Measurements from ENCODE around the gene ZNF654. TPM values are rescaled to one million over a fixed set of nuclear protein-coding genes. Genes with fewer than 3 reads are reported as not detected.
A peak's percentile ranks its signal among the peaks of the same experiment; 100 is the strongest.
"Not testable (repeated sequence)": the region's sequence is repeated elsewhere in the genome, so short reads cannot be mapped to it uniquely, and the experiment has no call there.

The ZNF654 gene
- 20.0 and 21.9 TPM in 2 replicates for total RNA-seq (2014; rRNA removed; shearing (Covaris generic))
- polyA plus RNA-seq (2015; cell fraction: cytosol; rRNA removed): 8.8 and 11.4 TPM in 2 replicates
- 15.5 and 17.7 TPM in 2 replicates for polyA plus RNA-seq (2015; cell fraction: nucleus; rRNA removed)

DNA sequence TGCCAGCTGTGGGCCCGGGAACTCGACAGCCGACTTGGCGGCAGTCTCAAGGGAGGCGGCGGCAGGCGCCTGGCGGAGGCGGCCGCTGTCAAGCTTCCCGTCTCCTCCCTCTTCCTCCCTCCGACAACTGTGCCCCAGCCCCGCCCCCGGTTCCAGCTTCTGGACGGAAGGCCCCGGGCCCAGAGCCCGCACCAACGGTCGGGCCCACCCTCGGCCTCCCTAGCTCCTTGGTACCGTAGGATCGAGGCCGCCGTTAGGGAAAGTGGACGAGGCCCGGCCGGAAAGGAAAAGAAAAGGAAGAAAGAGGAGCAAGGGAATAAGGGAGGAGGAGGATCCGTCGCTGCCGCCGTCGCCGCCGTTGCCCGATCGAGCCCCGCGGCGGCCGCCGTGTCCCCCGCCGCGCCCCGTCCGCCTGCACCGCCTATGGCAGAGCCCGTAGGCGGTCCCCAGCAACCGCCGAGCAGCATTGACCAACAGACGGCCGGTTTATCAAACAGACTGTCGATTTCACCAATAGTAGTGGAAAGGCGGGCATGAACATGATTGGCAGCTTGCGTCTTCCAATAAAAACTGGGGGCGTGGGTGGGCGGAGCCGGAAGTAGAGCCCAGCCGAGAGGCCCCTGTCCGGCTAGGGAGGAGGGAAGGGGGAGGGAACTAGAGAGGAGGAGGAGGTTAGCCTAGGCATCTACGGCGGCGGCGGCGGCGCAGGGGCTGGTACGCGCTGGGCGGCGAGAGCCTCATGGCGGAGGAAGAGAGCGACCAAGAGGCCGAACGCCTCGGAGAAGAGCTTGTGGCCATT, at the start of gene ZNF654, which contains the start of gene CGGBP1:
Gene ZNF654 (plus strand): TSS at position 675 of the 799 bp plus-strand sequence. CDS start 65 bp downstream, at position 740.
Gene CGGBP1 (minus strand): TSS at position 425 of the 799 bp plus-strand sequence. CDS start 3,029 bp downstream, outside the sequence.
- in situ Hi-C loops (cut with HindIII; ENCODE audit: low pct_unique_long_range_greater_than_20kb, low sequenced_read_pairs): no loop called here
- peak; percentile 99 for DNase-seq (ENCODE audit: low read depth, low spot score)

DNA sequence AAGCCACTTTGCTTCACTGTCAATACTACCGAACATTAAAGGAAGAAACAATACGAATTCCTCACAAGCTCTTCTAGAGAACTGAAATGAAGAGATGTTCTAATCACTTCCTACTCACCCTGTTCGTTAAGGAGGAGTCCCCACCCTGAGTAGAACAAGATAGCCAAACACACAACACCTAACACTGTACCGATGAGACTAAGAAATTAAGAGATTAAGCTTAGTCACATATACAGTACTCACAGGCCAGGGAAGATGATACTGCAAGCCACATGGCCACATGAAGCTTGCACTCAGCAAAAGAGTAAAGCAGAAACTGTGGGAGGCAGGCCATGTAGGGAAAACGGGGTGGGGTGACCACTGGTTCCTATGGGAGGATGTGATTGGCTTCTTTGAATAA, 48.2 kb upstream of the ZNF654 start:
- no peak for DNase-seq (ENCODE audit: low read depth, low spot score)
- in situ Hi-C loops (cut with HindIII; ENCODE audit: low pct_unique_long_range_greater_than_20kb, low sequenced_read_pairs): no loop called here

DNA sequence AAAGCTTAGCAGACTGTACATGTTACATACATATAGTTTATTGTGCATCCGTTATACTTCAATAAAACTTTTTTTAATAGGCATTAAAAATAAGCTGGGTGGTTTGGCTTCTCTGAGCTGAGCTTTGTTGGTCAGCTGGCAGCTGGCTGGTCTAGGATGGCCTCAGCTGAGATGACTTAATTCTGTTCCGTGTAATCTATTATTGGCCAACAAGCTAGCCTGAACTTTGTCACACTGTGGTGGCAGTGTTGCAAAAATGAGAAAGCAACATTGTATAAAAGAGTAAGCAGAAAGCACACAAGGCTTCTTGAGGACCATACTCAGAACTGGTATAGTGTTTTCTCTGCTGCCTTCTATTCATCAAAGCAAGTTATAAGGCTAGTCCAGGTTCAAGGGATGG, 45.5 kb upstream of the ZNF654 start:
- in situ Hi-C loops (cut with HindIII; ENCODE audit: low pct_unique_long_range_greater_than_20kb, low sequenced_read_pairs): no loop called here
- no peak for DNase-seq (ENCODE audit: low read depth, low spot score)

DNA sequence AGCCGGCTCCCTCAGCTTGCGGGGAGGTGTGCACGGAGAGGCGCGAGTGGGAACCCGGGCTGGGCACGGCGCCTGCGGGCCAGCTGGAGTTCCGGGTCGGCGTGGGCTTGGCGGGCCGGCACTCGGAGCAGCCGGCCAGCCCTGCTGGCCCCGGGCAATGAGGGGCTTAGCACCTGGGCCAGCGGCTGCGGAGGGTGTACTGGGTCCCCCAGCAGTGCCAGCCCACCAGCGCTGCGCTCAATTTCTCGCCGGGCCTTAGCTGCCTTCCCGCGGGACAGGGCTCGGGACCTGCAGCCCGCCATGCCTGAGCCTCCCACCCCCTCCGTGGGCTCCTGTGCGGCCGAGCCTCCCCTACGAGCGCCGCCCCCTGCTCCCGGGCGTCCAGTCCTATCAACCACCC, 43.4 kb upstream of the ZNF654 start:
- in situ Hi-C loops (cut with HindIII; ENCODE audit: low pct_unique_long_range_greater_than_20kb, low sequenced_read_pairs); DNase-seq (ENCODE audit: low read depth, low spot score): not testable (repeated sequence)

DNA sequence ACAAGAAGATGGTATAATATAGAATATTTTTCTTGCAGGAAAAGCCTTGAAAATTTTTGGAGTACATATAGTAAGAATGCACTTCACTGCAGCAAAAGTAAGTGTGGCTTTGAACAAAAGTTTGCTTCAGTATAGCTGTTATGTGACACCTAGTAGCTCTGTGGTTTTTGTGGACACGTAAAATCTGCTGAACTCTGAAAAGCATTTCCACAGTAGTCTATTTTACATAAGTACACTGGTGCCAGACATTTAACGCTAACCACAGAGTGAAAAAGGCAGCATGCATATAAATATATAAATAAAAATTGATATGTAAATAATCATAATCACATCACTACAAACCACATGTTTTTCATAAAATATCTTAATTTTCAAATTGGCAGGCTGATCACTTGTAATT, 40.0 kb upstream of the ZNF654 start:
- no peak for DNase-seq (ENCODE audit: low read depth, low spot score)
- in situ Hi-C loops (cut with HindIII; ENCODE audit: low pct_unique_long_range_greater_than_20kb, low sequenced_read_pairs): no loop called here

DNA sequence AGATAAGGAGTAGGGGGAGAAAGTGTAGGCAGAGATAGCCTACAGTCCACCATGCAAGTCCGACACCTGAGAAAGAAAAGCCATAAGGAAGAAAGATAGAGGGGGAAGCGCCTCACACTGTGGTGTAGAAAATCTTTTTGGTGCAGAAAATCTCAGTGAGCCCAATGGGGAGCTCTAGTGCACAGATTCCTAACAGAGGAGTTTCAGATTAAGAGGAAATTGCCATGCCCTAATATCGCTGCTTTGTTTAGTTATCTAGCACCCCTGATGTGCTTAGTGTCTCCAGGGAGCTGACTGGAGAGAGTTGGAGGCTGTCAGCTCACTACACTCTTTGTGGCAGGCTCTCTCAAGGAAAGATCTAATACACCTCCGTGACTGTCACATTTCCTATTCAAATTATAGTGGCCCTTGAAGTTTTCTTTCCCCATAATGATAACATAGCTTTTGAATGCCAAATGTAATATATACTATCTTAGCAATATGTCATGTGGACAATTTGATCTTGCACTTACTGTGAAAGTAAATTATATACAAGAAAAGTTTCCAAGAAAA, 34.0 kb upstream of the ZNF654 start:
- in situ Hi-C loops (cut with HindIII; ENCODE audit: low pct_unique_long_range_greater_than_20kb, low sequenced_read_pairs): no loop called here

DNA sequence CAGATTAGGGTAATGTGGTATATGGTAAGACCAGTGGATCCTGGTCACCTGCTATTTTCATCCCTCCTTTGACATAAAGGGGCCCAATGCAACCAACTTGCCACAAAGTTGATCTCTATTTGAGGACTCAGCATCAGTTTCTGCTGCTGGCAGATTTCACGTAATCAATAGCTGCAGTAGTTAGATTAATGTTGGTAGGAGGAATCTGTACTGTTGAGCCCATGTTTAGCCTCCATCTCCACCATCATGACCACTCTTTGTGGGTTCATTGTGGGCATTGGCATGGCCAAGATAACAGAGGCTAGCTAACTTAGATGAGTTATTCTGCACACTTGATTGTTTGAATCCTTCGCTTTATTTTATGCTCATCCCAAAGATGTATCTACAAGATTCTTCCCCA, 30.2 kb upstream of the ZNF654 start:
- no peak for DNase-seq (ENCODE audit: low read depth, low spot score)
- in situ Hi-C loops (cut with HindIII; ENCODE audit: low pct_unique_long_range_greater_than_20kb, low sequenced_read_pairs): no loop called here

More for the DNA sequence above, 34.0 kb upstream of the ZNF654 start:
- DNase-seq (ENCODE audit: low read depth, low spot score): peak; percentile 42

DNA sequence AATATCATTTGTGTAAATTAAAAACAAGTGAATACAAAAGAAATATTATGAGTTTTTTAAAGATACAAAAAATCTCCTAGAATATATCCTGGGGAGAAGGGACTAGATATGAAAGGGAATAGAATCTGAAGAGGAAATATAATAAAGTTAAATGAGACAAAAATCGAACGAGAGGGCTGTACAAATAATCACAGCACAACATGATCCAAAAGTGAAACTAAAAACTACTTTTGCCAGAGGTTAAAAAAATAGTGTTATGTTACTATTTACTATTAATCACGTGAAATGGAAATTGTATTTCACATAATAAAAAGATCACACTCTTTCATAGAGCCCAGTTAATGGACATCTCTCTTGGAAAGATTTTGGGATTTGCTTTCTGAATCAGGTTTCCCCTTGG, 28.8 kb upstream of the ZNF654 start:
- DNase-seq (ENCODE audit: low read depth, low spot score): no peak
- in situ Hi-C loops (cut with HindIII; ENCODE audit: low pct_unique_long_range_greater_than_20kb, low sequenced_read_pairs): no loop called here

DNA sequence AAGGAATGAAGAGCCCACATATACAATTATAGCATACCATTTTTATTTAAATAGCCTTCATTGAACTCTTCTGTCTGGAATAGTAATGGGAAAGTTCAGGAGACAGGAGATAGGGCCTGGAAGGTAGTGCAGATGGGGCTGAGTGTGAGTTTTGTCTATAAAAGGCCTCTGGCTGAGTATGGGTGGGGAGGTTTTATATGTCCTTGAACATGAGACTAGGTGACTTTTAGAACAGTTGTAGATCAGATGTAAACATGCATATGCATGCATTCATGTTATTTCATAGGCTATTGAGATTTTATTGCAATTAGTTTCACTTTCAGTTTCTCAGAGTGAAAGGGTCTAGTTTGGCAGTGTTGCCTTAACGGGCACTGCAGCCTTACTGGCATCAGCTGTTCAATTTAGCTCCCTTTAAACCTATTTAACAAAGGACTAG, 27.4 kb upstream of the ZNF654 start:
- in situ Hi-C loops (cut with HindIII; ENCODE audit: low pct_unique_long_range_greater_than_20kb, low sequenced_read_pairs): no loop called here
- DNase-seq (ENCODE audit: low read depth, low spot score): peak; percentile 61

DNA sequence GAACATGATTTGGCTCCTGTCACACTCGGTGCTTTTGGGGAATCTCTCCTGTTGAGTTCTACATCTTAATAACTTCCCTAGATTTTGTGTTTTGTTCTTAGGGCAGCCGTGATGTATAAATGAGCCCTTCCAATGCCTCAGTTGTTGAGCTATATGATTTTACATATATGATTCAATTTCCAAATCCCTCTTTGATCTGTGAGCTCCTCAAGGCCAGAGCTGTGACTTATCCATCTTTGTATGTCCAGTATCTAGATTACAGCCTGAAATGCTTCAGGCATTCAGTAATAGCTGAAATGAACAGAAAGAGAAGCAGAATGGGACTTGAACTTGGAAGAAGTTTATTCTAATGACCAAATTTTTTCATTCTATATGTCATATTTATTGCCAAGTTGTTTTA, 26.8 kb upstream of the ZNF654 start:
- in situ Hi-C loops (cut with HindIII; ENCODE audit: low pct_unique_long_range_greater_than_20kb, low sequenced_read_pairs): no loop called here
- no peak for DNase-seq (ENCODE audit: low read depth, low spot score)

DNA sequence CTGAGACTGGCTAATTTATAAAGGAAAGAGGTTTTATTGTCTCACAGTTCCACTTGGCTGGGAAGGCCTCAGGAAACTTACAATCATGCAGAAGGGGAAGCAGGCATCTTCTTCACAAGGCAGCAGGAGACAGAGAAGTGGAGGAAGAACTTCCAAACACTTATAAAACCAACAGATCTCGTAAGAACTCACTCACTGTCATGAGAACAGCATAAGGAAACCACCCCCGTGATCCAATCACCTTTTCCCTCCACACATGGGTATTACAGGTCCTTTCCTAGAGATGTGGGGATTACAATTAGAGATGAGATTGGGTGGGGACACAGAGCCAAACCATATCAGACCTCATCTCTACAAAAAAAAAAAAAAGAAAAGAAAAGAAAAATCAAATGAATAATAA, 26.0 kb upstream of the ZNF654 start:
- peak; percentile 61 for DNase-seq (ENCODE audit: low read depth, low spot score)
- in situ Hi-C loops (cut with HindIII; ENCODE audit: low pct_unique_long_range_greater_than_20kb, low sequenced_read_pairs): no loop called here

DNA sequence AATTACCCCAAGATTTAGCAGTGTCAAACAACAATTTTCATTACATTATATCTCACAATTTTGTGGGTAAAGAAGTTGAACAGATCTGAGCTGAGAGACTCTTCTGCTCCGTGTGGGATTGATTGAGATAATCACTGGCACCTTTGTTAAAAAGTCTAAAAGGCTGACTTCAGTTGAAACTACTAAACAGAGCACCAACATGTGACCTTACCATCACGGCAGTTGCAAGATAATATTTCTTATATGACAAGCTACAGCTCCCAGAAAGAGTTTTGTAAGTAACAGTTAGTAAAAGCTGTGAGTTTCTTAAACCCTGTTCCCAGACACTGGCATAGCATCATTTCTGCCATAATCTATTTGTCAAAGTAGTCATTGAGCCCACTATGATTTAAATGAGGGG, 25.2 kb upstream of the ZNF654 start:
- in situ Hi-C loops (cut with HindIII; ENCODE audit: low pct_unique_long_range_greater_than_20kb, low sequenced_read_pairs): no loop called here
- peak; percentile 86 for DNase-seq (ENCODE audit: low read depth, low spot score)

DNA sequence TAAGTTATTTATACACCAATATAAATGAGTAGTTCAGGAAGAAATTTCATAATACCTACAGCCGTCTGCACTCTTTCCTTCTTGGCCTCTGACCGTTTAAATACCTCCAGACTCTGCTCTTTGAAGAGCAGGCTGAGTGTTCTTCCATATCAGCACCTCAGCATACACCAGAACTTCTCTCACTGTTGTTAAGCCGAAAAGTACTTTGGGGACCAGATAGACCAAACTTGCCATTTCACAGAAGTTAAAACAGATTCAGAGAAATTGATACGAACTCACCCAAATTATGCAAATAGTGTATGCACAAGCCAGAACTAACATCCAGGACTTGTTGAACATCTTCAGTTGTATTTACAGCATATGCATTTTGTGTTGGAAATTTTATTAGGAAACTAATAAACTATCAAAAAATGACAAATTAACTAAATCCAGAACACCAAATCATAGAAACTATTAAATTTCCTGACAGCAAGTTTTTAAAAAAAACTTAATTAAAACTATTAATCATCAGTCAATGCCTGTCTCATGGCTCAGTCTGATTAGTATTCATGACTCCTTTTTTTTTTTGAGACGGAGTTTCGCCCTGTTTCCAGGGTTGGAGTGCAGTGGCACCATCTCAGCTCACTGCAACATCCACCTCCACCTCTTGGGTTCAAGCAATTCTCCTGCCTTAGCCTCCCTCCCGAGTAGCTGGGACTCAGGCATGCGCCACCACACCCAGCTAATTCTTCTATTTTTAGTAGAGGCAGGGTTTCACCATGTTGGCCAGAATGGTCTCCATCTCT, 24.4 kb upstream of the ZNF654 start:
- peak; percentile 41 for DNase-seq (ENCODE audit: low read depth, low spot score)
- in situ Hi-C loops (cut with HindIII; ENCODE audit: low pct_unique_long_range_greater_than_20kb, low sequenced_read_pairs): no loop called here

DNA sequence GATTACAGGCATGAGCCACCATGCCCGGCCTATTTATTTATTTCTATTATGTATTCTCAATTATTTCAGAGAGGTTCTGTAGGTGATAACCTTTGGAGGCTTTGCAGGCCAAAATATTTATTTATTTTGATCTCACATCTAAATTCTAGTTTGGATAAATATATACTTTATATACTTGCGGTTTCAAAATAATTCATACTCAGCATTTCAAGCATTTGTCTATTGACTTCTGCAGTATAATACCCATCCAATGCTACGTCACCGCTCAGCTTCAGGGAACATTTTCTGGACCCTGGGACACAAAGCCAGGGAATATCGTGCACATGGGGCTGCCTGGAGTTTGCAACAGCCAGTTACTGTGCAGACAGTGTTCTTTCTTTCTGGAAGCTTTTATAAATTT, 22.8 kb upstream of the ZNF654 start:
- in situ Hi-C loops (cut with HindIII; ENCODE audit: low pct_unique_long_range_greater_than_20kb, low sequenced_read_pairs): no loop called here
- DNase-seq (ENCODE audit: low read depth, low spot score): no peak

DNA sequence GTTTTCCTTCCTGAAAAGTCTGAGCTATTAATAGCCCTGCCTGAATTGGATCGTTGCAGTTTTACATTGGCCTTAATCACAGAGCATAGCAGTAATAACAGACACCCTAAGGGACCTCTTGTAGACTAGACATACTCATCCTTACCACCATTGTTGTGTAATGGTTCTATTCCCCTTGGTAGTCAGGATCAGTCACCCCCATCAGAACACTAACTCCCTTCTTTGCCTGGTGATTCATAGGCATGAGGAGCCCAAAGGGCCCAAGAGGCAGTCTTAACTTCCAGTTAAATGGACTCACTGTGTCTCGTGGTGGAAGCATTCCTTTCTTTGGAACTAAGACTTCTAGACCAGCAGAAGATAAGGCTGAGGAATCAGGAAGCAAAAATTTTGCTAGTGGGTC, 20.5 kb upstream of the ZNF654 start:
- DNase-seq (ENCODE audit: low read depth, low spot score): peak; percentile 99

DNA sequence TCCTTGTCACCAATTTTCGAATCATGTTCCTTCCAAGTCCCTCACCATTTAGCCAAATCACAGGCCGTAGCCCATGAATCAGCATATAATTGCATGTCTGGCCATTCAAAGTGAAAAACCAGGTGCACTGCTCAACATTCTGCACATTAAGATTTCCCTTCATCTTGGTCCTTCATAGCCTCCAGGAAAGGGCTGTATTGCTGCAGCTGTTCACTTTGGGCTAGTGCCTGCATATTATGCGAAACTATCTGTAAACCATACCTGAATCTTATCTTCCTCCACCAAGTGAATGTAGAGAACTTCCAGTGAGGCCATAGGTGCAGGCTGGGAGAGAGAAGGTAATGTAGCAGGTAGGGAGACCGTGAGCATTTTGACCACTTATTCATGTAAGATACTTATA, 18.5 kb upstream of the ZNF654 start:
- DNase-seq (ENCODE audit: low read depth, low spot score): no peak
- in situ Hi-C loops (cut with HindIII; ENCODE audit: low pct_unique_long_range_greater_than_20kb, low sequenced_read_pairs): no loop called here

More for the DNA sequence above, 20.5 kb upstream of the ZNF654 start:
- in situ Hi-C loops (cut with HindIII; ENCODE audit: low pct_unique_long_range_greater_than_20kb, low sequenced_read_pairs): no loop called here

DNA sequence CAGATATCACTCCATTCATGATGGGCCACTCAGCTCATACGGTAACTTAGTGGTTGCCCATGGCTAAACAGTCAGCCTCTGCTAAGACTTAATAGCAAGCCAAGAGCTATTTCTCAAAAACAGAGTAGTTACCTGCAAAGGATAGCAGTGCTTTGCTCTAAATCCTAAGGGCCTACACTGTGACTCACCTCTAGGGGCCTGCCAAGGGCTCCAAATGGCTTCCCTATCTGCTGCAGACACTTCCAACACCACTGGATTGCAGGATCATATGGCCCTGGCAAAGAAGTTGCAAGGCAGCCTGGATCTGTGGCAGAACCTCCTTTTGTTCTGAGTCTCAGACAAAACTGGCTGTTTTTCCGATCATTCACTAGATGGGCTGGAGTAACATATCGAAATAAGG, 18.1 kb upstream of the ZNF654 start:
- DNase-seq (ENCODE audit: low read depth, low spot score): peak; percentile 22
- in situ Hi-C loops (cut with HindIII; ENCODE audit: low pct_unique_long_range_greater_than_20kb, low sequenced_read_pairs): no loop called here

DNA sequence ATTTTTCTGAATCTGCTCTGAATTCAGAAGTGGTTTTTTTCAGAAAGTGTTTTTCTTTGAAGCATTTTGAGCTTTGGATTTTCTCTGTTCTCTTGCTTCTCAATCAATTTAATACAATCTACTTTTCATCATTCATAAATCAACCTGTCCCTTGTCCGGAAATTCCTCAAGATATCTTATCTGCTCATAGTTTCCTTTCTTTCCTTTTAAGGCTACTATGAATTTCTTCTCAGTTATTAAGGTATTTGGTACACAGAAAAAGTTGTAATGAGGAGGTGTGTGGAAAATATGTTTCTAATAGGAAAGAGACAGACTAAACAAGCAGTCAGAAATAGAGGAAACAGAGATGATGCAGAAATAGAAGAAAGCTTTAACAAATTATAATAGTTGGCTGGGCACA, 14.6 kb upstream of the ZNF654 start:
- in situ Hi-C loops (cut with HindIII; ENCODE audit: low pct_unique_long_range_greater_than_20kb, low sequenced_read_pairs): no loop called here
- DNase-seq (ENCODE audit: low read depth, low spot score): no peak
